ENCODE measurements around the gene MAGEB6. TPM values are rescaled to one million over a fixed set of nuclear protein-coding genes. Genes with fewer than 3 reads are reported as not detected.

The MAGEB6 gene
- total RNA-seq, 1 donor from 2014 or later: not detected

DNA sequence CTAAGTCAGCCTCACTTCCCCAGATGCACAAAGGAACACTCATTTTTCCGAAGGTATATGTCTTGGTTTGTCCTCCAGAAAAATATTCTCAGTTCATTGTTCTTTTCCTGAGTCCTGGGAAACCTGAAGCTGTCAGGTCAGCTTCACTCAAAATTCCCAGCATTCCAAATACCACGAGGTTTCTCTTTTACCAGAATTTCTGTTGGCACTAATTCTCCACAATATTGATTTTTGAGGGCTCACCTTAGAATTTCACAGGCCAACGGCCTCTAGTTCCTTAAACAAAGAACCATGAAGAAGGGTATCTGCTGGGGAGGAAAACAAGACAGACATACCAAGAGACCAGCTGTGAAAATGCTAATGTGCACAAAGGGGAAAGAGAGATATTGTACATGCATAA, 15.8 kb downstream of the MAGEB6 start:
- Mint-ChIP-seq H3K27me3 (ENCODE audit: unreplicated experiment) (no peaks in the 10 kb centered on the region), H3K27ac (ENCODE audit: unreplicated experiment) (no peak overlapping the region), H3K4me1 (ENCODE audit: unreplicated experiment) (peaks cover 4% of the 10 kb centered on the region), H3K9me3 (ENCODE audit: unreplicated experiment) (no peaks in the 10 kb centered on the region), H3K36me3 (ENCODE audit: low read depth, unreplicated experiment) (peaks cover 4% of the 10 kb centered on the region), H3K4me3 (ENCODE audit: unreplicated experiment) (no peak overlapping the region)
- TF ChIP-seq, protein P1, sequence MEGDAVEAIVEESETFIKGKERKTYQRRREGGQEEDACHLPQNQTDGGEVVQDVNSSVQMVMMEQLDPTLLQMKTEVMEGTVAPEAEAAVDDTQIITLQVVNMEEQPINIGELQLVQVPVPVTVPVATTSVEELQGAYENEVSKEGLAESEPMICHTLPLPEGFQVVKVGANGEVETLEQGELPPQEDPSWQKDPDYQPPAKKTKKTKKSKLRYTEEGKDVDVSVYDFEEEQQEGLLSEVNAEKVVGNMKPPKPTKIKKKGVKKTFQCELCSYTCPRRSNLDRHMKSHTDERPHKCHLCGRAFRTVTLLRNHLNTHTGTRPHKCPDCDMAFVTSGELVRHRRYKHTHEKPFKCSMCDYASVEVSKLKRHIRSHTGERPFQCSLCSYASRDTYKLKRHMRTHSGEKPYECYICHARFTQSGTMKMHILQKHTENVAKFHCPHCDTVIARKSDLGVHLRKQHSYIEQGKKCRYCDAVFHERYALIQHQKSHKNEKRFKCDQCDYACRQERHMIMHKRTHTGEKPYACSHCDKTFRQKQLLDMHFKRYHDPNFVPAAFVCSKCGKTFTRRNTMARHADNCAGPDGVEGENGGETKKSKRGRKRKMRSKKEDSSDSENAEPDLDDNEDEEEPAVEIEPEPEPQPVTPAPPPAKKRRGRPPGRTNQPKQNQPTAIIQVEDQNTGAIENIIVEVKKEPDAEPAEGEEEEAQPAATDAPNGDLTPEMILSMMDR (IDR thresholded peaks at IDR 0.05; ENCODE audit: unreplicated experiment): no peak
- no peak for DNase-seq (ENCODE audit: low spot score)

DNA sequence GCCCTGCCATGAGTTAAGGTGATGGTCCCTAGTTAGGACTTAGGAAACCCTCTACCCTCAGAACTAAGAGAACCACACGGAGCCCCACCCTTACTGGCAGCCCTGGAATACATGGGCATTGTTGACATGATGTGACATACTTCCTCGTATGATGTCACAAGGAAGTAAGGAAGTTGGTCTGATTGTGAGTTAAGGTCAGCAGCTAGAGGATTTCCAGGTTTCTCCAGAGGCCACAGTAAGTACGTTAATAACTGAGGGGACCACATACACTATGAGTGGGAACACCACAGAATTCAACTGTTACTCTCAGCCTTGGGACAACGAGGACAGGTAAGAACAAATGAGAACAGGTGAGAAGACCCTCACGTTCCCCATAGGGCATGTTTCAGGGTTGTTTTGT, 23.6 kb downstream of the MAGEB6 start, which contains the start of gene MAGEB5:
MAGEB5 (plus strand) TSS at position 301 of the 400 bp plus-strand sequence. CDS start 1,133 bp downstream, outside the sequence.
- no peak for DNase-seq (ENCODE audit: low spot score)
- no peak within 1 kb of the TSS for H3K27ac Mint-ChIP-seq (ENCODE audit: unreplicated experiment)
- H3K9me3 Mint-ChIP-seq (ENCODE audit: unreplicated experiment): no peaks in the 10 kb centered on the region
- H3K27me3 Mint-ChIP-seq (ENCODE audit: unreplicated experiment): no peaks in the 10 kb centered on the region
- H3K36me3 Mint-ChIP-seq (ENCODE audit: low read depth, unreplicated experiment): no peaks in the 10 kb centered on the region
- H3K4me1 Mint-ChIP-seq (ENCODE audit: unreplicated experiment): no peaks in the 10 kb centered on the region
- H3K4me3 Mint-ChIP-seq (ENCODE audit: unreplicated experiment): no peak within 1 kb of the TSS
- TF ChIP-seq, protein P1 (IDR thresholded peaks at IDR 0.05; ENCODE audit: unreplicated experiment): no peak

DNA sequence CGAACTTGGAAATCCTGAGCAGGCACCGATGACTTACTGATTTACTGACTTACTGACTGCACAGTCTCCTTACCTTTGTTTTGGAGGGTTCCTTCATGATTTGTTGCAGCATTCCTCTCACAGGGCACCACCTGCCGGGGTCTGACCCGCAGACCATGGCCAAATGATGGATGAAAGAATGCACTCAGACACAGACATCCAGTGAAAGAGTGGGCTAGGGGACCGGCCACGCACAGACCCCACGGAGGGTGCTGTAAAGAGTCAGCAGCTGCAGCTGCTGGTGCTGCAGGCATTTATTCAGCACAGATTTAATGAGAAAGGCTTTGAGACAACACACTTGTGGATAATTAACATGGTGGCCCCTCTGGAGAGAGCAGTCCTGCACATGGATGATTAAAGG, 27.1 kb downstream of the MAGEB6 start:
- H3K27ac Mint-ChIP-seq (ENCODE audit: unreplicated experiment): no peak overlapping the region
- H3K9me3 Mint-ChIP-seq (ENCODE audit: unreplicated experiment): no peaks in the 10 kb centered on the region
- TF ChIP-seq, protein P1 (IDR thresholded peaks at IDR 0.05; ENCODE audit: unreplicated experiment): no peak
- peaks cover 1% of the 10 kb centered on the region for H3K27me3 Mint-ChIP-seq (ENCODE audit: unreplicated experiment)
- no peaks in the 10 kb centered on the region for H3K36me3 Mint-ChIP-seq (ENCODE audit: low read depth, unreplicated experiment)
- no peak for DNase-seq (ENCODE audit: low spot score)
- no peak overlapping the region for H3K4me3 Mint-ChIP-seq (ENCODE audit: unreplicated experiment)
- no peaks in the 10 kb centered on the region for H3K4me1 Mint-ChIP-seq (ENCODE audit: unreplicated experiment)

DNA sequence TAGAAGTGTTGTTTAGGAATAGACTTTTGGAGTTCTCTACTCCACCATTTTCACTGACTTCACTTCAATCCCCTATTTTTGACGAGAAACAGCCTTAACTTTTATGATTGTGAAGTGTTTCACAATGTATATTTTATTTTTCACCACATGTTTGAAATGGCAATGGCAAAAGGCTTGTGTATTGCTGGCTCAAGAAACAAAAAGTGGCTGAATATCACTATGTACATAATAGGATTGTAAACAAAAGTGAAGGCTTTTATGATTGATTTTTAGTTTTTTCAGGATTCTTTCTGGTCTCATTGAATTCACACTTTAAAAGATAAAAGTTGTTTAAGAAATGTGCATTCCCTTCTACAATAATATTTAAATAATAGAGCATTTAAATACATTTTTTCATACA, 41.9 kb downstream of the MAGEB6 start:
- H3K27me3 Mint-ChIP-seq (ENCODE audit: unreplicated experiment): no peaks in the 10 kb centered on the region
- H3K9me3 Mint-ChIP-seq (ENCODE audit: unreplicated experiment): no peaks in the 10 kb centered on the region
- no peak overlapping the region for H3K27ac Mint-ChIP-seq (ENCODE audit: unreplicated experiment)
- no peaks in the 10 kb centered on the region for H3K4me1 Mint-ChIP-seq (ENCODE audit: unreplicated experiment)
- H3K36me3 Mint-ChIP-seq (ENCODE audit: low read depth, unreplicated experiment): peaks cover 2% of the 10 kb centered on the region
- TF ChIP-seq, protein P1 (IDR thresholded peaks at IDR 0.05; ENCODE audit: unreplicated experiment): no peak
- DNase-seq (ENCODE audit: low spot score): no peak
- no peak overlapping the region for H3K4me3 Mint-ChIP-seq (ENCODE audit: unreplicated experiment)

Other genes starting within 250 kb of the MAGEB6 start
- not detected for gene MAGEB18, start 54.1 kb upstream of the MAGEB6 start, total RNA-seq (ENCODE audit: unreplicated experiment)
- gene MAGEB6B, start 31.8 kb upstream of the MAGEB6 start, total RNA-seq (ENCODE audit: unreplicated experiment): not detected
- gene MAGEB5, start 23.7 kb downstream of the MAGEB6 start, total RNA-seq (ENCODE audit: unreplicated experiment): not detected